ENCODE results near the gene MAGEF1. TPM values are rescaled to one million over a fixed set of nuclear protein-coding genes. Genes with fewer than 3 reads are reported as not detected.

Gene MAGEF1
- total and polyA plus RNA-seq, 8 donors = 10.4 to 34.0 (median 16.7) TPM

DNA sequence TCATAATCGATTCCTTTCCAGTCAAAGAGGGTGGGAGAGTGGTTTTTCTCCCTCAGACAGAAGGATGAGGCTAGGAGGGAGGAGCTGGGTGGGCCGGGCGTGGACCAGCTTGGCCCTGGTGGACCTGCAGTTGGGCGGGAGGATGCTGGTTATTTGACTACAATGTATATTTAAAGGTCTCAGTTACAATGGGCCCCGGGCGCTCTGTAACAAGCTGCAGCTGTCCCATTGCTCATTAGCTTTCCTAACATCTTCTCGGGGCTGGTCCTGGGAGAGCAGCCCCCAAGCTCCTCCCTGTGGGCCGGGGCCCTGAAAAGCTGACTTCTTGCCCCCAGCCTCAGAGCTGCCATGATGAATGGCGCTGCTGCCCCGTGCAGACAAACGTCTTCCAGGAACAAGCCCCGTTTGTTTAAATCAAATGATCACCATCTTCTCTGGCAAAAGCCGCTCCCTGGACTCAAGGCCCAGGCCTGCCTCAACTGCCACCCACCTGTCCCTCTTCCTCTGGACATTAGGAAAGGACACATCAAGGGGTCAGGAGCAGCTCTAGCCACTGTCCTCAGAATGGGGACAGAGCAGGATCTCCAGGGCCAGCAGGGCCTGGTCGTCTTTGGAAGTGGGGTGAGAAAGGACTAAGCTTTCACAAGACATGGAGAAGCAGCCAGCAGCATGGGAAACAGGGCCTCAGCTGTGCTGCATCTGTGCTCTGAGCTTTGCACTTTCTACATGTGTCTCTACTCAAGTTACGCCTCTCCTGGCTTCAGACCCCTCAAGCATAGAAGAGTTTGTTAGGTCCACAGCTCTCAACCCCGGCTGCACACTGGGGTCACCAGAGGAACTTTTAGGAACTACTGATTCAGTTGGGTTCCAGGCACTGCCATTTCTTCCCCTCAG, 38.6 kb downstream of the MAGEF1 start:
- TF ChIP-seq, protein P1, sequence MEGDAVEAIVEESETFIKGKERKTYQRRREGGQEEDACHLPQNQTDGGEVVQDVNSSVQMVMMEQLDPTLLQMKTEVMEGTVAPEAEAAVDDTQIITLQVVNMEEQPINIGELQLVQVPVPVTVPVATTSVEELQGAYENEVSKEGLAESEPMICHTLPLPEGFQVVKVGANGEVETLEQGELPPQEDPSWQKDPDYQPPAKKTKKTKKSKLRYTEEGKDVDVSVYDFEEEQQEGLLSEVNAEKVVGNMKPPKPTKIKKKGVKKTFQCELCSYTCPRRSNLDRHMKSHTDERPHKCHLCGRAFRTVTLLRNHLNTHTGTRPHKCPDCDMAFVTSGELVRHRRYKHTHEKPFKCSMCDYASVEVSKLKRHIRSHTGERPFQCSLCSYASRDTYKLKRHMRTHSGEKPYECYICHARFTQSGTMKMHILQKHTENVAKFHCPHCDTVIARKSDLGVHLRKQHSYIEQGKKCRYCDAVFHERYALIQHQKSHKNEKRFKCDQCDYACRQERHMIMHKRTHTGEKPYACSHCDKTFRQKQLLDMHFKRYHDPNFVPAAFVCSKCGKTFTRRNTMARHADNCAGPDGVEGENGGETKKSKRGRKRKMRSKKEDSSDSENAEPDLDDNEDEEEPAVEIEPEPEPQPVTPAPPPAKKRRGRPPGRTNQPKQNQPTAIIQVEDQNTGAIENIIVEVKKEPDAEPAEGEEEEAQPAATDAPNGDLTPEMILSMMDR (IDR thresholded peaks at IDR 0.05) = no peak
- DNase-seq = no peak

DNA sequence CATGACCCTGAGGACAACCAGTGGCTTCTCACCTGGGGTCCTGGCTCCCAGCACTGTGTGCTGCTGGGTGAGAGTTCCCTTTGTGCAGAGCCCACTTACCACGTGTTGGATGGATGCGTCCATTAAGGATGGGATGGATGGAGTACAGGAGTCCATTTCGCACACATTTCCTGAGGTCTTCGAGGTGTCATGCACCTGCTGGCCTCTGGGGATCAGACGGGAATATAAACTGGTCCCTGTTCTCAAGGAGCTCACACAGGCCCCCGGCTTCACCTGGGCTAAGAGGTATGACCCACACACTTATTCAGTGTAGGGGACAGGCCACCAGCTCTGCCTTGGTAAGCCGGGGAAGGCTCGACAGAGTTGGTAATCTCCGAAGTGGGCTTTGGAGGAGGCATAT, 39.5 kb downstream of the MAGEF1 start:
- Histone ChIP-seq H3K36me3 (no peaks in the 10 kb centered on the region), H3K9me3 (no peaks in the 10 kb centered on the region), H3K4me1 (no peaks in the 10 kb centered on the region), H3K27me3 (no peaks in the 10 kb centered on the region), H3K4me3 (no peak overlapping the region), H3K27ac (no peak overlapping the region)
- 79 to 89% methylated on average over 9 of the region's 9 CpGs for WGBS, 2 donors
- TF ChIP-seq, protein P1 (IDR thresholded peaks at IDR 0.05) = no peak
- ATAC-seq (no peak), DNase-seq (no peak), FAIRE-seq (no peak)
- intact Hi-C loops (cut with DNase I) = no loop called here

More for the DNA sequence above, 38.6 kb downstream of the MAGEF1 start:
- no peaks in the 10 kb centered on the region for H3K9me3 ChIP-seq
- H3K4me3 ChIP-seq = no peak overlapping the region
- no peaks in the 10 kb centered on the region for H3K36me3 ChIP-seq
- intact Hi-C loops (cut with DNase I) = no loop called here
- ATAC-seq = no peak
- H3K4me1 ChIP-seq = peaks cover 0 to 4% (median 0%) of the 10 kb centered on the region in 3 donors
- WGBS, 2 donors = 85 to 86% methylated on average over 16 of the region's 16 CpGs
- FAIRE-seq = no peak
- H3K27ac ChIP-seq = no peak overlapping the region
- H3K27me3 ChIP-seq = no peaks in the 10 kb centered on the region

DNA sequence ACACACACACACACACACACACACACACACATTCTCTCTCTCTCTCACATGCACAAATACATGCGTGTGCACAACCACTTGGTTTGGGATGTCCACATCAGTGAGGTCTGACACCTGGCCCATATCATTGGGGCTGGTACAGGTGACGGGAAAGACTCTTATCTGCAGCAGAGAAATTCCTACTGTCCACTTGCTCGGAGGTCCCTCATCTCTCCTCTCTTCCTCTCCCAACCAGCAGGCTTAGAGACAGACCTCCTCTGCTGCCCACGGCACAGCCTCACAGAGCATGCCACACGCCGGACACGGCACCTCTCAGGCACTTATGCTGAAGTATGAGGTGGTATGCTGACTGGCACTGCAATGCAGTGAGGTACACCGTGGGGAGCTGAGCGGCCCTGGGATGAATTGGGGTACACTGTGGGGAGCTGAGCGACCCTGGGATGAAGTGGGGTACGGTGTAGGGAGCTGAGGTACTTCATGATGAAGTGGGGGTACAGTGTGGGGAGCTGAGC, 41.7 kb downstream of the MAGEF1 start:
- ATAC-seq (no peak), FAIRE-seq (no peak), DNase-seq (no peak)
- Histone ChIP-seq H3K27ac (no peak overlapping the region), H3K4me1 (no peaks in the 10 kb centered on the region), H3K4me3 (no peak overlapping the region), H3K36me3 (no peaks in the 10 kb centered on the region), H3K9me3 (no peaks in the 10 kb centered on the region), H3K27me3 (no peaks in the 10 kb centered on the region)
- TF ChIP-seq, protein P1 (IDR thresholded peaks at IDR 0.05) = no peak
- 79 to 85% methylated on average over 11 of the region's 11 CpGs for WGBS, 2 donors
- intact Hi-C loops (cut with DNase I) = no loop called here

DNA sequence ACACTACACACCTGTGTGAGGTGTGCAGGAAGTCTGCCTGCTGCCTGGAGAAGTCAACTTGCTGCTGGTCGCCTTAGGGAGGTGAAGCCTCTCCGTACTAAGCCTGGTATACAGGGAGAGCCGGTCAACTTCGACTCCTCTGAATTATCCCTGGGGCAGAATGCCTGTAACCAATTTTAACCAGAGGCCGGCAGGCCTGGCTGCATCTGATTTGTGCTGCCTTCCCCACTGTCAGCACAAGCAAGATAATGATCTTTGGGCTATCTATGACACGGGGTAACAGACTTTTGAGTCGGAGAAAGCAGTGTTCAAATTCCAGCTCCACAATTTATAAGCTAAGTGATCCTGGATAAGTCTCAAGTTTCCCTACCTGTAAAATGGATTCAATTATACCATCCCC, 42.3 kb downstream of the MAGEF1 start:
- intact Hi-C loops (cut with DNase I) = no loop called here

More for the DNA sequence above, 42.3 kb downstream of the MAGEF1 start:
- Histone ChIP-seq H3K36me3 (no peaks in the 10 kb centered on the region), H3K4me1 (no peaks in the 10 kb centered on the region), H3K4me3 (no peak overlapping the region), H3K9me3 (no peaks in the 10 kb centered on the region), H3K27me3 (no peaks in the 10 kb centered on the region), H3K27ac (no peak overlapping the region)
- DNase-seq (no peak), ATAC-seq (no peak), FAIRE-seq (no peak)
- 77 to 79% methylated on average over 7 of the region's 7 CpGs for WGBS, 2 donors
- TF ChIP-seq, protein P1 (IDR thresholded peaks at IDR 0.05) = no peak

All from pancreas (tissue), 10 donors.